SKM-1 (cell line): Measurements from ENCODE around the gene ADCYAP1R1.

Source experiments
- DNase-seq: peaks from one replicate; lab custom pipeline; 2025; ENCODE audit not compliant: unreplicated experiment; lab: John Stamatoyannopoulos, UW

ADCYAP1R1 gene

GRCh38 chr7:31051598-31052486 is at the start of gene ADCYAP1R1:
ADCYAP1R1 (plus strand) TSS chr7:31052308; CDS start chr7:31063265, 10,957 bp downstream.
- no peak for DNase-seq

GRCh38 chr7:31003097-31003496 is 49.0 kb upstream of the ADCYAP1R1 start:
- no peak for DNase-seq

GRCh38 chr7:31003721-31004120 is 48.4 kb upstream of the ADCYAP1R1 start:
- no peak for DNase-seq

- DNase-seq = no peak
These were observed 47.7 kb upstream of the ADCYAP1R1 start for GRCh38 chr7:31004393-31004792.

- no peak for DNase-seq
These were observed 45.3 kb upstream of the ADCYAP1R1 start for GRCh38 chr7:31006857-31007256.

GRCh38 chr7:31007634-31008033 is 44.5 kb upstream of the ADCYAP1R1 start:
- DNase-seq = no peak

- no peak for DNase-seq
These were observed 37.3 kb upstream of the ADCYAP1R1 start for GRCh38 chr7:31014826-31015225.

GRCh38 chr7:31017032-31017675 is 35.0 kb upstream of the ADCYAP1R1 start:
- no peak for DNase-seq

- no peak for DNase-seq
These were observed 34.4 kb upstream of the ADCYAP1R1 start for GRCh38 chr7:31017721-31018120.

- no peak for DNase-seq
These were observed 32.6 kb upstream of the ADCYAP1R1 start for GRCh38 chr7:31019509-31019908.

- no peak for DNase-seq
These were observed 31.9 kb upstream of the ADCYAP1R1 start for GRCh38 chr7:31020161-31020560.

GRCh38 chr7:31020652-31021051 is 31.5 kb upstream of the ADCYAP1R1 start:
- DNase-seq = peak; percentile 36

- no peak for DNase-seq
These were observed 30.0 kb upstream of the ADCYAP1R1 start for GRCh38 chr7:31022117-31022516.

GRCh38 chr7:31022726-31023125 is 29.4 kb upstream of the ADCYAP1R1 start:
- no peak for DNase-seq

GRCh38 chr7:31023877-31024276 is 28.2 kb upstream of the ADCYAP1R1 start:
- no peak for DNase-seq

GRCh38 chr7:31027161-31027965 is 24.7 kb upstream of the ADCYAP1R1 start:
- DNase-seq = no peak

GRCh38 chr7:31028006-31028405 is 24.1 kb upstream of the ADCYAP1R1 start:
- no peak for DNase-seq

GRCh38 chr7:31028417-31028992 is 23.6 kb upstream of the ADCYAP1R1 start:
- DNase-seq = no peak

- DNase-seq = no peak
These were observed 22.7 kb upstream of the ADCYAP1R1 start for GRCh38 chr7:31029251-31030042.

- no peak for DNase-seq
These were observed 18.3 kb upstream of the ADCYAP1R1 start for GRCh38 chr7:31033674-31034300.
